Lung (tissue), 12 donors: ENCODE measurements around the gene LEPROT. TPM values are rescaled to one million over a fixed set of nuclear protein-coding genes. Genes with fewer than 3 reads are reported as not detected.

ENCODE experiments used
- ATAC-seq: fragments of 200-7000 bp; cut with Tn5 transposase; one replicate; pipeline ENCODE4 v1.9.1; 2020; ENCODE audit warnings: moderate number of reproducible peaks; ENCODE audit not compliant: insufficient read depth, low FRiP score
- DNase-seq, 3 donors: peaks; one replicate each; pipeline ENCODE4 v3.0.0-alpha.2; 2013 to 2017
- H3K27ac ChIP-seq, 2 donors: one replicate each; pipeline ENCODE4 v1.5.1; 2013; ENCODE audit warnings: mild to moderate bottlenecking in 2 of 2, moderate library complexity in 2 of 2, control low read depth in 1 of 2, inconsistent platforms in 1 of 2, low read depth in 1 of 2, low read length in 1 of 2
- H3K27me3 ChIP-seq, 3 donors: one replicate each; pipeline ENCODE4 v1.5.1; 2013; ENCODE audit warnings: low read length in 2 of 3; ENCODE audit not compliant: control insufficient read depth in 3 of 3, insufficient read depth in 3 of 3
- H3K36me3 ChIP-seq, 4 donors: one replicate each; pipeline ENCODE4 v1.5.1; 2013; ENCODE audit warnings: low read length in 4 of 4, mild to moderate bottlenecking in 1 of 4, moderate library complexity in 1 of 4; ENCODE audit not compliant: control insufficient read depth in 4 of 4, insufficient read depth in 4 of 4
- H3K4me1 ChIP-seq, 5 donors: one replicate each; pipeline ENCODE4 v1.5.1; 2013; ENCODE audit warnings: low read length in 5 of 5, mild to moderate bottlenecking in 2 of 5, moderate library complexity in 1 of 5; ENCODE audit not compliant: control insufficient read depth in 5 of 5, insufficient read depth in 5 of 5
- H3K4me3 ChIP-seq: one replicate; pipeline ENCODE4 v1.5.1; 2013; ENCODE audit warnings: mild to moderate bottlenecking, control low read depth, moderate library complexity
- H3K9ac ChIP-seq, 2 donors: one replicate each; pipeline ENCODE4 v1.5.1; 2013; ENCODE audit warnings: low read length in 2 of 2, control low read depth in 1 of 2; ENCODE audit not compliant: insufficient read depth in 1 of 2
- H3K9me3 ChIP-seq, 4 donors: one replicate each; pipeline ENCODE4 v1.5.1; 2013; ENCODE audit warnings: low read length in 3 of 4, mild to moderate bottlenecking in 1 of 4, moderate library complexity in 1 of 4; ENCODE audit not compliant: control insufficient read depth in 4 of 4, insufficient read depth in 3 of 4
- CTCF ChIP-seq: IDR thresholded peaks from 2 replicates; pipeline ENCODE4 v1.5.1; 2012; ENCODE audit warnings: mild to moderate bottlenecking; ENCODE audit errors: control extremely low read depth, extremely low read depth
- WGBS, 2 donors: extraction: QIAGEN DNeasy Blood & Tissue Kit; methylation state at CpG; one replicate each; pipeline ENCODE4 v1.1.7; 2013; 5-methylcytosine and 5-hydroxymethylcytosine counted together
- polyA plus RNA-seq, 2 donors: library from polyadenylated mRNA; stranded (reverse); fragments of 200-250 nt; gene quantifications; one replicate each; pipeline ENCODE4 v1.2.1, GENCODE V29; 2013
- total RNA-seq, 2 donors: library from RNA; depleted of rRNA in 1 of 2; stranded (reverse); fragments of >200 nt in 1 of 2; gene quantifications; one replicate each; pipeline ENCODE4 v1.2.1, GENCODE V29; 2014 to 2021
- donor health status: control.
- donor health status: control.
- donor health status: Bipolar disorder and iron deficiency.
- donor health status: healthy.
- donor health status: DM: yes; HTN: yes; CAD: no.

LEPROT gene
- total and polyA plus RNA-seq, 4 donors = 43.0 to 88.6 (median 68.5) TPM

- no peaks in the 10 kb centered on the region for H3K27me3 ChIP-seq
- no peaks in the 10 kb centered on the region for H3K9me3 ChIP-seq
- no peak for TF ChIP-seq CTCF
- ATAC-seq = no peak
- no peak overlapping the region for H3K9ac ChIP-seq
- WGBS, 2 donors = 34 to 52% methylated on average over 1 of the region's 1 CpG
- no peak overlapping the region for H3K4me3 ChIP-seq
- peaks cover 0 to 7% (median 3%) of the 10 kb centered on the region in 5 donors for H3K4me1 ChIP-seq
- H3K36me3 ChIP-seq = peaks cover 10 to 33% (median 19%) of the 10 kb centered on the region in 4 donors
- H3K27ac ChIP-seq = no peak overlapping the region
- peak in 2 of 3 donors; percentile 73 to 79 for DNase-seq
Observed at GRCh38 chr1:65431111-65431705, 10.7 kb downstream of the LEPROT start.

DNA sequence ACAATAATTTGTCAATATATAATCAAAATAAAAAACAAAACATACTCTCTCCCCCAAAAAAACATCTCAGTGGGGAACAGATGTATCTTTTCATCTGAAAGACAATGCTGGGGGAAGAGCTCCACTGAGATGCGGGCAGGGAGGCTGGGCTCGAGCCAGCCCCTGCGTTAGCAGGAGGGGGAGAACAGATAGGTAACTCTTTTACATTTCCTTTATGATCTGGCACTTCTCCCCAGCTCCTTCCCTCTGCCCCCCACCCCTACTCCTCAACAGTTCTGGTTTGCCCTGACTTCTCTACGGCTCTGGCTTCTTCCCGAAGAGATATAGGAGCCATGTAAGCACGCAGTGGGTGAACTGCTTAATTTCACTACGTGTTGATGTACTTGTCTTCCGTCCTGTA lies 12.4 kb downstream of the LEPROT start:
- Histone ChIP-seq H3K9ac (no peak overlapping the region), H3K9me3 (no peaks in the 10 kb centered on the region), H3K27me3 (no peaks in the 10 kb centered on the region), H3K4me1 (peaks cover 0 to 7% (median 4%) of the 10 kb centered on the region in 5 donors), H3K4me3 (no peak overlapping the region), H3K27ac (no peak overlapping the region), H3K36me3 (peaks cover 3 to 25% (median 13%) of the 10 kb centered on the region in 4 donors)
- no peak for TF ChIP-seq CTCF
- ATAC-seq = no peak
- DNase-seq = no peak
- WGBS, 2 donors = 81 to 84% methylated on average over 8 of the region's 8 CpGs

- 96 to 100% methylated on average over 1 of the region's 1 CpG for WGBS, 2 donors
- Histone ChIP-seq H3K4me1 (peaks cover 0 to 7% (median 4%) of the 10 kb centered on the region in 5 donors), H3K27me3 (no peaks in the 10 kb centered on the region), H3K4me3 (no peak overlapping the region), H3K36me3 (peaks cover 3 to 21% (median 13%) of the 10 kb centered on the region in 4 donors), H3K27ac (no peak overlapping the region), H3K9me3 (no peaks in the 10 kb centered on the region), H3K9ac (no peak overlapping the region)
- DNase-seq (no peak), ATAC-seq (no peak)
- TF ChIP-seq CTCF = no peak
Observed at GRCh38 chr1:65434255-65434654, 13.8 kb downstream of the LEPROT start.

DNA sequence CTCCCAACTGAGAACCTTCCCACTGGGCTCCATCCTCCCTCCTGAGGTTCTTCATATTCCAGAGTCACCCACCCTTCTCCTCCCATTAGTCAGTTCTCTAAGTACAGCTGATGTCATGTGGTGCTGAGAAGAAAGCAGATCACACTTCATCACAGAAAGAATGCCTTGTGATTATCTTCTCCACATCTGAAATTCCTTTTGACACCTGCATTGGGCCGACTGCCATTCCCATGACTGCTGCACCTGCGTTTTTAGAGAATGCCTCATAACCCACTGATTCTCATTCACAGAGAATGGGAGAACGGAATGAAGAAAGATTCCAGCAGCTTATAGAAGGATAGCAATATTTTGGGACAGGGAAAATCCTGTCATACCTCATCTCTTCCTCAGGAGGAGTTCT lies 14.3 kb downstream of the LEPROT start:
- Histone ChIP-seq H3K27ac (no peak overlapping the region), H3K27me3 (no peaks in the 10 kb centered on the region), H3K36me3 (peaks cover 3 to 20% (median 13%) of the 10 kb centered on the region in 4 donors), H3K4me3 (no peak overlapping the region), H3K4me1 (peaks cover 0 to 6% (median 4%) of the 10 kb centered on the region in 5 donors), H3K9ac (no peak overlapping the region), H3K9me3 (no peaks in the 10 kb centered on the region)
- ATAC-seq (no peak), DNase-seq (no peak)
- no peak for TF ChIP-seq CTCF
- 88 to 90% methylated on average over 3 of the region's 3 CpGs for WGBS, 2 donors
